ENCODE measurements around the gene MYOM1. TPM values are rescaled to one million over a fixed set of nuclear protein-coding genes. Genes with fewer than 3 reads are reported as not detected.

MYOM1 gene
- total and polyA plus RNA-seq, 2 donors from 2014 or later: 2.1 to 6.8 TPM

GRCh38 chr18:3058328-3059191 is 161.2 kb downstream of the MYOM1 start:
- no peaks in the 10 kb centered on the region for H3K9me3 ChIP-seq (ENCODE audit: control insufficient read depth in 2 of 3, insufficient read depth in 1 of 3, low read length in 3 of 3)
- H3K27ac ChIP-seq (ENCODE audit: low read depth in 2 of 2, low read length in 2 of 2): peak overlapping the region; percentile 4 to 5
- H3K36me3 ChIP-seq (ENCODE audit: control insufficient read depth in 2 of 3, insufficient read depth in 3 of 3, low read length in 3 of 3): no peaks in the 10 kb centered on the region
- no peak overlapping the region for H3K4me3 ChIP-seq (ENCODE audit: low read length in 3 of 3)
- peak in 1 of 5 donors; percentile 23 for DNase-seq
- no peaks in the 10 kb centered on the region for H3K27me3 ChIP-seq (ENCODE audit: control insufficient read depth, insufficient read depth, low read length)
- peaks cover 7 to 22% (median 14%) of the 10 kb centered on the region in 3 donors for H3K4me1 ChIP-seq (ENCODE audit: control insufficient read depth in 2 of 3, insufficient read depth in 2 of 3, low read depth in 1 of 3, low read length in 3 of 3)
- intact Hi-C loops (cut with DNase I): no loop called here
- no peak for TF ChIP-seq CTCF (IDR thresholded peaks at IDR 0.05; ENCODE audit: borderline replicate concordance, extremely low read depth, insufficient read depth)
- no peak for FAIRE-seq
- no peak overlapping the region for H3K9ac ChIP-seq (ENCODE audit: low read length in 3 of 3)

- intact Hi-C loops (cut with DNase I): no loop called here
- no peak overlapping the region for H3K4me3 ChIP-seq (ENCODE audit: low read length in 3 of 3)
- DNase-seq: peak in 1 of 5 donors; percentile 9
- no peak overlapping the region for H3K27ac ChIP-seq (ENCODE audit: low read depth in 2 of 2, low read length in 2 of 2)
- H3K9me3 ChIP-seq (ENCODE audit: control insufficient read depth in 2 of 3, insufficient read depth in 1 of 3, low read length in 3 of 3): no peaks in the 10 kb centered on the region
- H3K4me1 ChIP-seq (ENCODE audit: control insufficient read depth in 2 of 3, insufficient read depth in 2 of 3, low read depth in 1 of 3, low read length in 3 of 3): peaks cover 4 to 17% (median 13%) of the 10 kb centered on the region in 3 donors
- no peaks in the 10 kb centered on the region for H3K36me3 ChIP-seq (ENCODE audit: control insufficient read depth in 2 of 3, insufficient read depth in 3 of 3, low read length in 3 of 3)
- H3K9ac ChIP-seq (ENCODE audit: low read length in 3 of 3): no peak overlapping the region
- no peak for FAIRE-seq
- TF ChIP-seq CTCF (IDR thresholded peaks at IDR 0.05; ENCODE audit: borderline replicate concordance, extremely low read depth, insufficient read depth): no peak
- no peaks in the 10 kb centered on the region for H3K27me3 ChIP-seq (ENCODE audit: control insufficient read depth, insufficient read depth, low read length)
Observed at GRCh38 chr18:3057526-3057925, 162.2 kb downstream of the MYOM1 start.

GRCh38 chr18:3056311-3056710 is 163.5 kb downstream of the MYOM1 start:
- Histone ChIP-seq H3K27ac (ENCODE audit: low read depth in 2 of 2, low read length in 2 of 2) (no peak overlapping the region), H3K4me3 (ENCODE audit: low read length in 3 of 3) (no peak overlapping the region), H3K9ac (ENCODE audit: low read length in 3 of 3) (no peak overlapping the region), H3K4me1 (ENCODE audit: control insufficient read depth in 2 of 3, insufficient read depth in 2 of 3, low read depth in 1 of 3, low read length in 3 of 3) (peaks cover 0 to 15% (median 8%) of the 10 kb centered on the region in 3 donors), H3K36me3 (ENCODE audit: control insufficient read depth in 2 of 3, insufficient read depth in 3 of 3, low read length in 3 of 3) (no peaks in the 10 kb centered on the region), H3K9me3 (ENCODE audit: control insufficient read depth in 2 of 3, insufficient read depth in 1 of 3, low read length in 3 of 3) (no peaks in the 10 kb centered on the region), H3K27me3 (ENCODE audit: control insufficient read depth, insufficient read depth, low read length) (no peaks in the 10 kb centered on the region)
- TF ChIP-seq CTCF (IDR thresholded peaks at IDR 0.05; ENCODE audit: borderline replicate concordance, extremely low read depth, insufficient read depth): no peak
- FAIRE-seq (no peak), DNase-seq (peak in 1 of 5 donors; percentile 7)
- intact Hi-C loops (cut with DNase I): no loop called here

Measured in kidney (tissue), 14 donors.